Activated naive CD8-positive, alpha-beta T cell treated with anti-CD3 and anti-CD28 coated beads, Interleukin-2, amount 50 U/mL, for 24 hours (primary cell): ENCODE data around the gene TMCC1.

Source experiments
- ATAC-seq: fragments of 150-1000 bp; cut with Tn5 transposase; one replicate; pipeline ENCODE4 v1.10.0; 2021
- DNase-seq: peaks from one replicate; pipeline ENCODE4 v3.0.0; 2021
- H3K27ac Mint-ChIP-seq: one replicate; pipeline ENCODE4 v1.8.0; 2021; ENCODE audit warnings: mild to moderate bottlenecking, mixed read lengths
- H3K27me3 Mint-ChIP-seq: one replicate; pipeline ENCODE4 v1.8.0; 2021; ENCODE audit warnings: mixed read lengths
- H3K36me3 Mint-ChIP-seq: one replicate; pipeline ENCODE4 v1.8.0; 2021; ENCODE audit warnings: low read depth, mixed read lengths
- H3K4me1 Mint-ChIP-seq: one replicate; pipeline ENCODE4 v1.8.0; 2021; ENCODE audit warnings: mixed read lengths
- H3K4me3 Mint-ChIP-seq: one replicate; pipeline ENCODE4 v1.8.0; 2021; ENCODE audit warnings: mild to moderate bottlenecking, moderate library complexity, mixed read lengths
- H3K9me3 Mint-ChIP-seq: one replicate; pipeline ENCODE4 v1.8.0; 2021; ENCODE audit warnings: mixed read lengths

TMCC1 gene

GRCh38 chr3:129893581-129894070 is at the start of gene TMCC1:
TMCC1 (minus strand) TSS chr3:129893711.
- Mint-ChIP-seq H3K9me3 (no peaks in the 10 kb centered on the region), H3K27me3 (no peaks in the 10 kb centered on the region), H3K4me3 (peak within 1 kb of the TSS; percentile 89), H3K4me1 (peaks cover 44% of the 10 kb centered on the region), H3K36me3 (peaks cover 3% of the 10 kb centered on the region), H3K27ac (peak within 1 kb of the TSS; percentile 86)
- DNase-seq (peak; percentile 85), ATAC-seq (peak; percentile 87)

GRCh38 chr3:129943020-129943419 is 49.5 kb upstream of the TMCC1 start:
- no peaks in the 10 kb centered on the region for H3K4me1 Mint-ChIP-seq
- DNase-seq, result no peak

GRCh38 chr3:129942296-129942695 is 48.8 kb upstream of the TMCC1 start:
- no peaks in the 10 kb centered on the region for H3K4me1 Mint-ChIP-seq
- H3K27me3 Mint-ChIP-seq, result peaks cover 2% of the 10 kb centered on the region
- DNase-seq, result peak; percentile 54
- H3K27ac Mint-ChIP-seq, result no peak overlapping the region
- no peak overlapping the region for H3K4me3 Mint-ChIP-seq
- H3K36me3 Mint-ChIP-seq, result no peaks in the 10 kb centered on the region
- no peaks in the 10 kb centered on the region for H3K9me3 Mint-ChIP-seq
- peak; percentile 74 for ATAC-seq

More at GRCh38 chr3:129943020-129943419, 49.5 kb upstream of the TMCC1 start:
- ATAC-seq, result no peak
- H3K36me3 Mint-ChIP-seq, result no peaks in the 10 kb centered on the region
- no peak overlapping the region for H3K4me3 Mint-ChIP-seq
- no peak overlapping the region for H3K27ac Mint-ChIP-seq
- peaks cover 6% of the 10 kb centered on the region for H3K27me3 Mint-ChIP-seq
- H3K9me3 Mint-ChIP-seq, result no peaks in the 10 kb centered on the region

GRCh38 chr3:129940086-129940485 is 46.6 kb upstream of the TMCC1 start:
- H3K4me3 Mint-ChIP-seq, result no peak overlapping the region
- H3K9me3 Mint-ChIP-seq, result no peaks in the 10 kb centered on the region
- DNase-seq, result no peak
- no peak overlapping the region for H3K27ac Mint-ChIP-seq
- peaks cover 2% of the 10 kb centered on the region for H3K27me3 Mint-ChIP-seq
- peaks cover 5% of the 10 kb centered on the region for H3K4me1 Mint-ChIP-seq
- ATAC-seq, result peak; percentile 31
- H3K36me3 Mint-ChIP-seq, result no peaks in the 10 kb centered on the region

GRCh38 chr3:129938140-129938930 is 44.8 kb upstream of the TMCC1 start:
- Mint-ChIP-seq H3K36me3 (no peaks in the 10 kb centered on the region), H3K27me3 (peaks cover 2% of the 10 kb centered on the region), H3K9me3 (no peaks in the 10 kb centered on the region), H3K4me1 (peaks cover 5% of the 10 kb centered on the region), H3K4me3 (no peak overlapping the region), H3K27ac (no peak overlapping the region)
- ATAC-seq (no peak), DNase-seq (no peak)

GRCh38 chr3:129937717-129938116 is 44.2 kb upstream of the TMCC1 start:
- Mint-ChIP-seq H3K27me3 (peaks cover 2% of the 10 kb centered on the region), H3K9me3 (no peaks in the 10 kb centered on the region), H3K27ac (no peak overlapping the region), H3K4me1 (peaks cover 5% of the 10 kb centered on the region), H3K4me3 (no peak overlapping the region), H3K36me3 (no peaks in the 10 kb centered on the region)
- ATAC-seq (no peak), DNase-seq (no peak)

GRCh38 chr3:129936757-129937156 is 43.2 kb upstream of the TMCC1 start:
- ATAC-seq (peak; percentile 57), DNase-seq (no peak)
- Mint-ChIP-seq H3K36me3 (no peaks in the 10 kb centered on the region), H3K4me1 (peaks cover 5% of the 10 kb centered on the region), H3K9me3 (no peaks in the 10 kb centered on the region), H3K4me3 (peak overlapping the region; percentile 64), H3K27ac (no peak overlapping the region), H3K27me3 (no peaks in the 10 kb centered on the region)

- Mint-ChIP-seq H3K27me3 (peaks cover 3% of the 10 kb centered on the region), H3K27ac (no peak overlapping the region), H3K4me3 (no peak overlapping the region), H3K4me1 (peaks cover 5% of the 10 kb centered on the region), H3K9me3 (peaks cover 8% of the 10 kb centered on the region), H3K36me3 (no peaks in the 10 kb centered on the region)
- DNase-seq, result peak; percentile 27
- no peak for ATAC-seq
These were observed 41.0 kb upstream of the TMCC1 start for GRCh38 chr3:129934234-129935123.

- H3K36me3 Mint-ChIP-seq, result no peaks in the 10 kb centered on the region
- no peak overlapping the region for H3K4me3 Mint-ChIP-seq
- H3K27me3 Mint-ChIP-seq, result peaks cover 4% of the 10 kb centered on the region
- ATAC-seq, result no peak
- H3K27ac Mint-ChIP-seq, result no peak overlapping the region
- H3K9me3 Mint-ChIP-seq, result peaks cover 10% of the 10 kb centered on the region
- peaks cover 5% of the 10 kb centered on the region for H3K4me1 Mint-ChIP-seq
- no peak for DNase-seq
These were observed 40.0 kb upstream of the TMCC1 start for GRCh38 chr3:129933471-129933870.

- H3K27ac Mint-ChIP-seq, result no peak overlapping the region
- DNase-seq (no peak), ATAC-seq (no peak)
- H3K36me3 Mint-ChIP-seq, result peaks cover 1% of the 10 kb centered on the region
- H3K4me3 Mint-ChIP-seq, result no peak overlapping the region
- H3K9me3 Mint-ChIP-seq, result peaks cover 16% of the 10 kb centered on the region
- no peaks in the 10 kb centered on the region for H3K4me1 Mint-ChIP-seq
- peaks cover 12% of the 10 kb centered on the region for H3K27me3 Mint-ChIP-seq
These were observed 35.9 kb upstream of the TMCC1 start for GRCh38 chr3:129929383-129929782.

- DNase-seq (no peak), ATAC-seq (no peak)
- Mint-ChIP-seq H3K27ac (no peak overlapping the region), H3K9me3 (peaks cover 16% of the 10 kb centered on the region), H3K4me3 (no peak overlapping the region), H3K4me1 (no peaks in the 10 kb centered on the region), H3K36me3 (peaks cover 1% of the 10 kb centered on the region), H3K27me3 (peaks cover 15% of the 10 kb centered on the region)
These were observed 33.6 kb upstream of the TMCC1 start for GRCh38 chr3:129927072-129927471.

GRCh38 chr3:129919806-129920205 is 26.3 kb upstream of the TMCC1 start:
- no peak overlapping the region for H3K4me3 Mint-ChIP-seq
- H3K36me3 Mint-ChIP-seq, result peaks cover 15% of the 10 kb centered on the region

GRCh38 chr3:129919357-129919756 is 25.8 kb upstream of the TMCC1 start:
- Mint-ChIP-seq H3K4me3 (no peak overlapping the region), H3K9me3 (peaks cover 26% of the 10 kb centered on the region), H3K27me3 (peaks cover 3% of the 10 kb centered on the region), H3K27ac (no peak overlapping the region), H3K36me3 (peaks cover 14% of the 10 kb centered on the region), H3K4me1 (no peaks in the 10 kb centered on the region)
- DNase-seq, result no peak
- ATAC-seq, result no peak

More at GRCh38 chr3:129919806-129920205, 26.3 kb upstream of the TMCC1 start:
- Mint-ChIP-seq H3K27me3 (peaks cover 3% of the 10 kb centered on the region), H3K4me1 (no peaks in the 10 kb centered on the region), H3K27ac (no peak overlapping the region), H3K9me3 (peaks cover 26% of the 10 kb centered on the region)
- DNase-seq, result no peak
- ATAC-seq, result no peak

GRCh38 chr3:129918461-129918860 is 24.9 kb upstream of the TMCC1 start:
- peaks cover 14% of the 10 kb centered on the region for H3K36me3 Mint-ChIP-seq
- ATAC-seq (no peak), DNase-seq (no peak)
- peaks cover 26% of the 10 kb centered on the region for H3K9me3 Mint-ChIP-seq
- no peak overlapping the region for H3K4me3 Mint-ChIP-seq
- no peak overlapping the region for H3K27ac Mint-ChIP-seq
- H3K27me3 Mint-ChIP-seq, result peaks cover 3% of the 10 kb centered on the region
- no peaks in the 10 kb centered on the region for H3K4me1 Mint-ChIP-seq
